ENCODE data around the gene HECW1. TPM values are rescaled to one million over a fixed set of nuclear protein-coding genes. Genes with fewer than 3 reads are reported as not detected.

The HECW1 gene
- total and polyA plus RNA-seq, 2 experiments from 2014 or later, result 11.0 to 21.8 TPM

DNA sequence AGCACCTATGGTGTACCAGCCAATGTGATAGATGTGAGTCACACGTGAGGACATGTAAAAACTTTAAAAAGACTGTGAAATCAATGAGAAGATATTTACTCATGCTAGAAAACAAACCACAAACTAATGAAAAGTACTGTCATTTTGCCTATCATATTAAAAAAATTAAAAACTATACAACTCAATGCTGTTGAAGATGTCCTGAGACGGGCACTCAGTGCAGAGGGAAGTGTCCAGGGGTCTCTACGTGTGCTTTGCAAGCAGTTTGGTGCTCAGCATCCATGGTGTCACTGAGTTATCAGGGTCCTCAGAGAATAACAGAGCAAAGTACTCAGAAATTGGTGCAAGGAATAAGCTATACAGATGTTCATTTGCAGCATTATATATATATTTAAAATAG lies 162.3 kb downstream of the HECW1 start:
- H3K4me3 Mint-ChIP-seq, result no peak overlapping the region
- TF ChIP-seq CREB1 (CRISPR knock-in tag; IDR thresholded peaks at IDR 0.05; ENCODE audit: low read depth), result no peak
- TF ChIP-seq, protein P1, sequence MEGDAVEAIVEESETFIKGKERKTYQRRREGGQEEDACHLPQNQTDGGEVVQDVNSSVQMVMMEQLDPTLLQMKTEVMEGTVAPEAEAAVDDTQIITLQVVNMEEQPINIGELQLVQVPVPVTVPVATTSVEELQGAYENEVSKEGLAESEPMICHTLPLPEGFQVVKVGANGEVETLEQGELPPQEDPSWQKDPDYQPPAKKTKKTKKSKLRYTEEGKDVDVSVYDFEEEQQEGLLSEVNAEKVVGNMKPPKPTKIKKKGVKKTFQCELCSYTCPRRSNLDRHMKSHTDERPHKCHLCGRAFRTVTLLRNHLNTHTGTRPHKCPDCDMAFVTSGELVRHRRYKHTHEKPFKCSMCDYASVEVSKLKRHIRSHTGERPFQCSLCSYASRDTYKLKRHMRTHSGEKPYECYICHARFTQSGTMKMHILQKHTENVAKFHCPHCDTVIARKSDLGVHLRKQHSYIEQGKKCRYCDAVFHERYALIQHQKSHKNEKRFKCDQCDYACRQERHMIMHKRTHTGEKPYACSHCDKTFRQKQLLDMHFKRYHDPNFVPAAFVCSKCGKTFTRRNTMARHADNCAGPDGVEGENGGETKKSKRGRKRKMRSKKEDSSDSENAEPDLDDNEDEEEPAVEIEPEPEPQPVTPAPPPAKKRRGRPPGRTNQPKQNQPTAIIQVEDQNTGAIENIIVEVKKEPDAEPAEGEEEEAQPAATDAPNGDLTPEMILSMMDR (conservative IDR thresholded peaks at IDR 0.05; ENCODE audit: low read depth in 2 of 2), result no peak
- TF ChIP-seq EZH2phosphoT487 (IDR thresholded peaks at IDR 0.05; ENCODE audit: unreplicated experiment), result no peak
- TF ChIP-seq JUNB (IDR thresholded peaks at IDR 0.05; ENCODE audit: unreplicated experiment), result no peak
- TF ChIP-seq STAT1 (IDR thresholded peaks at IDR 0.05; ENCODE audit: unreplicated experiment), result no peak
- TF ChIP-seq NANOG (IDR thresholded peaks at IDR 0.05; ENCODE audit: borderline replicate concordance), result no peak
- TF ChIP-seq, protein P2, sequence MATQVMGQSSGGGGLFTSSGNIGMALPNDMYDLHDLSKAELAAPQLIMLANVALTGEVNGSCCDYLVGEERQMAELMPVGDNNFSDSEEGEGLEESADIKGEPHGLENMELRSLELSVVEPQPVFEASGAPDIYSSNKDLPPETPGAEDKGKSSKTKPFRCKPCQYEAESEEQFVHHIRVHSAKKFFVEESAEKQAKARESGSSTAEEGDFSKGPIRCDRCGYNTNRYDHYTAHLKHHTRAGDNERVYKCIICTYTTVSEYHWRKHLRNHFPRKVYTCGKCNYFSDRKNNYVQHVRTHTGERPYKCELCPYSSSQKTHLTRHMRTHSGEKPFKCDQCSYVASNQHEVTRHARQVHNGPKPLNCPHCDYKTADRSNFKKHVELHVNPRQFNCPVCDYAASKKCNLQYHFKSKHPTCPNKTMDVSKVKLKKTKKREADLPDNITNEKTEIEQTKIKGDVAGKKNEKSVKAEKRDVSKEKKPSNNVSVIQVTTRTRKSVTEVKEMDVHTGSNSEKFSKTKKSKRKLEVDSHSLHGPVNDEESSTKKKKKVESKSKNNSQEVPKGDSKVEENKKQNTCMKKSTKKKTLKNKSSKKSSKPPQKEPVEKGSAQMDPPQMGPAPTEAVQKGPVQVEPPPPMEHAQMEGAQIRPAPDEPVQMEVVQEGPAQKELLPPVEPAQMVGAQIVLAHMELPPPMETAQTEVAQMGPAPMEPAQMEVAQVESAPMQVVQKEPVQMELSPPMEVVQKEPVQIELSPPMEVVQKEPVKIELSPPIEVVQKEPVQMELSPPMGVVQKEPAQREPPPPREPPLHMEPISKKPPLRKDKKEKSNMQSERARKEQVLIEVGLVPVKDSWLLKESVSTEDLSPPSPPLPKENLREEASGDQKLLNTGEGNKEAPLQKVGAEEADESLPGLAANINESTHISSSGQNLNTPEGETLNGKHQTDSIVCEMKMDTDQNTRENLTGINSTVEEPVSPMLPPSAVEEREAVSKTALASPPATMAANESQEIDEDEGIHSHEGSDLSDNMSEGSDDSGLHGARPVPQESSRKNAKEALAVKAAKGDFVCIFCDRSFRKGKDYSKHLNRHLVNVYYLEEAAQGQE (IDR thresholded peaks at IDR 0.05; ENCODE audit: unreplicated experiment), result no peak
- TF ChIP-seq EZH2 (IDR thresholded peaks at IDR 0.05; ENCODE audit: low read depth, unreplicated experiment), result no peak
- TF ChIP-seq ZNF331 (CRISPR knock-in tag; IDR thresholded peaks at IDR 0.05; ENCODE audit: low read depth), result no peak
- no peak for TF ChIP-seq POLR2AphosphoS5 (IDR thresholded peaks at IDR 0.05; ENCODE audit: low read depth)
- no peak for TF ChIP-seq ZNF114 (CRISPR knock-in tag; IDR thresholded peaks at IDR 0.05)
- TF ChIP-seq, protein P3, sequence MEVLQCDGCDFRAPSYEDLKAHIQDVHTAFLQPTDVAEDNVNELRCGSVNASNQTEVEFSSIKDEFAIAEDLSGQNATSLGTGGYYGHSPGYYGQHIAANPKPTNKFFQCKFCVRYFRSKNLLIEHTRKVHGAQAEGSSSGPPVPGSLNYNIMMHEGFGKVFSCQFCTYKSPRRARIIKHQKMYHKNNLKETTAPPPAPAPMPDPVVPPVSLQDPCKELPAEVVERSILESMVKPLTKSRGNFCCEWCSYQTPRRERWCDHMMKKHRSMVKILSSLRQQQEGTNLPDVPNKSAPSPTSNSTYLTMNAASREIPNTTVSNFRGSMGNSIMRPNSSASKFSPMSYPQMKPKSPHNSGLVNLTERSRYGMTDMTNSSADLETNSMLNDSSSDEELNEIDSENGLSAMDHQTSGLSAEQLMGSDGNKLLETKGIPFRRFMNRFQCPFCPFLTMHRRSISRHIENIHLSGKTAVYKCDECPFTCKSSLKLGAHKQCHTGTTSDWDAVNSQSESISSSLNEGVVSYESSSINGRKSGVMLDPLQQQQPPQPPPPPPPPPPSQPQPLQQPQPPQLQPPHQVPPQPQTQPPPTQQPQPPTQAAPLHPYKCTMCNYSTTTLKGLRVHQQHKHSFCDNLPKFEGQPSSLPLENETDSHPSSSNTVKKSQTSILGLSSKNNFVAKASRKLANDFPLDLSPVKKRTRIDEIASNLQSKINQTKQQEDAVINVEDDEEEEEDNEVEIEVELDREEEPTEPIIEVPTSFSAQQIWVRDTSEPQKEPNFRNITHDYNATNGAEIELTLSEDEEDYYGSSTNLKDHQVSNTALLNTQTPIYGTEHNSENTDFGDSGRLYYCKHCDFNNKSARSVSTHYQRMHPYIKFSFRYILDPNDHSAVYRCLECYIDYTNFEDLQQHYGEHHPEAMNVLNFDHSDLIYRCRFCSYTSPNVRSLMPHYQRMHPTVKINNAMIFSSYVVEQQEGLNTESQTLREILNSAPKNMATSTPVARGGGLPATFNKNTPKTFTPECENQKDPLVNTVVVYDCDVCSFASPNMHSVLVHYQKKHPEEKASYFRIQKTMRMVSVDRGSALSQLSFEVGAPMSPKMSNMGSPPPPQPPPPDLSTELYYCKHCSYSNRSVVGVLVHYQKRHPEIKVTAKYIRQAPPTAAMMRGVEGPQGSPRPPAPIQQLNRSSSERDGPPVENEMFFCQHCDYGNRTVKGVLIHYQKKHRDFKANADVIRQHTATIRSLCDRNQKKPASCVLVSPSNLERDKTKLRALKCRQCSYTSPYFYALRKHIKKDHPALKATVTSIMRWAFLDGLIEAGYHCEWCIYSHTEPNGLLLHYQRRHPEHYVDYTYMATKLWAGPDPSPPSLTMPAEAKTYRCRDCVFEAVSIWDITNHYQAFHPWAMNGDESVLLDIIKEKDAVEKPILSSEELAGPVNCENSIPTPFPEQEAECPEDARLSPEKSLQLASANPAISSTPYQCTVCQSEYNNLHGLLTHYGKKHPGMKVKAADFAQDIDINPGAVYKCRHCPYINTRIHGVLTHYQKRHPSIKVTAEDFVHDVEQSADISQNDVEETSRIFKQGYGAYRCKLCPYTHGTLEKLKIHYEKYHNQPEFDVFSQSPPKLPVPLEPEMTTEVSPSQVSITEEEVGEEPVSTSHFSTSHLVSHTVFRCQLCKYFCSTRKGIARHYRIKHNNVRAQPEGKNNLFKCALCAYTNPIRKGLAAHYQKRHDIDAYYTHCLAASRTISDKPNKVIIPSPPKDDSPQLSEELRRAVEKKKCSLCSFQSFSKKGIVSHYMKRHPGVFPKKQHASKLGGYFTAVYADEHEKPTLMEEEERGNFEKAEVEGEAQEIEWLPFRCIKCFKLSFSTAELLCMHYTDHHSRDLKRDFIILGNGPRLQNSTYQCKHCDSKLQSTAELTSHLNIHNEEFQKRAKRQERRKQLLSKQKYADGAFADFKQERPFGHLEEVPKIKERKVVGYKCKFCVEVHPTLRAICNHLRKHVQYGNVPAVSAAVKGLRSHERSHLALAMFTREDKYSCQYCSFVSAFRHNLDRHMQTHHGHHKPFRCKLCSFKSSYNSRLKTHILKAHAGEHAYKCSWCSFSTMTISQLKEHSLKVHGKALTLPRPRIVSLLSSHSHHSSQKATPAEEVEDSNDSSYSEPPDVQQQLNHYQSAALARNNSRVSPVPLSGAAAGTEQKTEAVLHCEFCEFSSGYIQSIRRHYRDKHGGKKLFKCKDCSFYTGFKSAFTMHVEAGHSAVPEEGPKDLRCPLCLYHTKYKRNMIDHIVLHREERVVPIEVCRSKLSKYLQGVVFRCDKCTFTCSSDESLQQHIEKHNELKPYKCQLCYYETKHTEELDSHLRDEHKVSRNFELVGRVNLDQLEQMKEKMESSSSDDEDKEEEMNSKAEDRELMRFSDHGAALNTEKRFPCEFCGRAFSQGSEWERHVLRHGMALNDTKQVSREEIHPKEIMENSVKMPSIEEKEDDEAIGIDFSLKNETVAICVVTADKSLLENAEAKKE (CRISPR knock-in tag; IDR thresholded peaks at IDR 0.05), result no peak
- H3K4me1 Mint-ChIP-seq, result peaks cover 15% of the 10 kb centered on the region
- H3K27me3 ChIP-seq (ENCODE audit: insufficient read depth), result no peaks in the 10 kb centered on the region
- no peak overlapping the region for H3K27ac Mint-ChIP-seq
- H4K20me1 ChIP-seq (replicated peaks; ENCODE audit: insufficient read depth), result no peaks in the 10 kb centered on the region
- ATAC-seq, result no peak
- no peaks in the 10 kb centered on the region for H3K36me3 ChIP-seq (ENCODE audit: insufficient read depth)
- H3F3A ChIP-seq (replicated peaks; ENCODE audit: low read depth), result no peaks in the 10 kb centered on the region
- no peaks in the 10 kb centered on the region for H3K79me2 ChIP-seq (replicated peaks; ENCODE audit: insufficient read depth)
- H2AFZ ChIP-seq, result no peak overlapping the region
- no peak overlapping the region for H3K27ac ChIP-seq (ENCODE audit: low read depth)
- peaks cover 22% of the 10 kb centered on the region for H3K9me3 Mint-ChIP-seq
- H3K4me2 ChIP-seq, result no peak overlapping the region
- DNase-seq (ENCODE audit: low spot score), result no peak
- H3K27me3 Mint-ChIP-seq (ENCODE audit: insufficient read depth, low read depth, poor library complexity), result peaks cover 5% of the 10 kb centered on the region
- H3K4me1 ChIP-seq (ENCODE audit: insufficient read depth), result peaks cover 11% of the 10 kb centered on the region
- H3K9me2 ChIP-seq (ENCODE audit: insufficient read depth), result peaks cover 14% of the 10 kb centered on the region; the same call in 1 of the 2 replicates
- peaks cover 21% of the 10 kb centered on the region; the same call in 2 of the 3 replicates for H3K36me3 Mint-ChIP-seq (ENCODE audit: low read depth)
- H3K4me3 ChIP-seq, result no peak overlapping the region
